COLO829 (cell line): Measurements from ENCODE around the gene UPF2.
A peak's percentile ranks its signal among the peaks of the same experiment; 100 is the strongest.
"Not testable (repeated sequence)": the region's sequence is repeated elsewhere in the genome, so short reads cannot be mapped to it uniquely, and the experiment has no call there.

Experiments used
- DNase-seq: peaks from one replicate; pipeline ENCODE4 v3.0.0; 2012; ENCODE audit warnings: low spot score

UPF2 gene

GRCh38 chr10:12042797-12043651, at the start of gene UPF2:
UPF2 (minus strand) TSS chr10:12042809; CDS start chr10:12035423, 7,386 bp downstream.
- DNase-seq = peak; percentile 98

- no peak for DNase-seq
Measured at GRCh38 chr10:12091421-12091820, 48.8 kb upstream of the UPF2 start.

- no peak for DNase-seq
Measured at GRCh38 chr10:12088919-12089318, 46.3 kb upstream of the UPF2 start.

- no peak for DNase-seq
Measured at GRCh38 chr10:12081879-12082557, 39.4 kb upstream of the UPF2 start.

GRCh38 chr10:12081470-12081869, 38.9 kb upstream of the UPF2 start:
- no peak for DNase-seq

GRCh38 chr10:12077580-12078180, 35.1 kb upstream of the UPF2 start:
- DNase-seq = no peak

GRCh38 chr10:12073526-12073925, 30.9 kb upstream of the UPF2 start:
- no peak for DNase-seq

- DNase-seq = not testable (repeated sequence)
Measured at GRCh38 chr10:12071441-12071840, 28.8 kb upstream of the UPF2 start.

- peak; percentile 95 for DNase-seq
Measured at GRCh38 chr10:12068449-12069269, 26.1 kb upstream of the UPF2 start, which contains the start of gene DHTKD1. DHTKD1 (plus strand) TSS chr10:12068954; CDS start chr10:12069034, 80 bp downstream.

GRCh38 chr10:12067336-12067735, 24.7 kb upstream of the UPF2 start:
- DNase-seq = no peak

GRCh38 chr10:12063483-12063818, 20.8 kb upstream of the UPF2 start:
- DNase-seq = no peak

- DNase-seq = no peak
Measured at GRCh38 chr10:12062754-12063482, 20.3 kb upstream of the UPF2 start.

GRCh38 chr10:12061124-12061523, 18.5 kb upstream of the UPF2 start:
- DNase-seq = no peak

GRCh38 chr10:12056748-12057147, 14.1 kb upstream of the UPF2 start:
- no peak for DNase-seq

- no peak for DNase-seq
Measured at GRCh38 chr10:12055732-12056131, 13.1 kb upstream of the UPF2 start.

- DNase-seq = no peak
Measured at GRCh38 chr10:12051241-12051640, 8.6 kb upstream of the UPF2 start.

GRCh38 chr10:12050528-12050927, 7.9 kb upstream of the UPF2 start:
- no peak for DNase-seq

- DNase-seq = no peak
Measured at GRCh38 chr10:12048547-12048946, 5.9 kb upstream of the UPF2 start.

- DNase-seq = no peak
Measured at GRCh38 chr10:12045596-12045995, 3.0 kb upstream of the UPF2 start.

- DNase-seq = no peak
Measured at GRCh38 chr10:12042409-12042796, 206 bp downstream of the UPF2 start.

GRCh38 chr10:12041766-12042408, 722 bp downstream of the UPF2 start:
- peak; percentile 6 for DNase-seq
